Pancreas (tissue), 10 donors: ENCODE measurements around the gene ITGB5. TPM values are rescaled to one million over a fixed set of nuclear protein-coding genes. Genes with fewer than 3 reads are reported as not detected.

Experiments
- ATAC-seq, 4 donors: fragments of 200-7000 bp; cut with Tn5 transposase; one replicate each; pipeline versions ENCODE4 v1.8.0 to v1.9.1; 2020; ENCODE audit warnings: mild to moderate bottlenecking in 4 of 4, moderate library complexity in 4 of 4
- DNase-seq, 6 donors: peaks; one replicate each; pipeline ENCODE4 v3.0.0-alpha.2; 2020
- FAIRE-seq: peaks from 2 replicates; lab custom pipeline; 2012; peaks lifted over from hg19 to GRCh38; lab: Jason Lieb, UNC
- H3K27ac ChIP-seq, 4 donors: fragments of 200-600 bp; sonication (generic); 1 replicate in 3 of 4; 2 replicates in 1 of 4; pipeline versions ENCODE4 v1.5.0 to v1.8.0; 2020
- H3K27me3 ChIP-seq, 4 donors: fragments of 200-600 bp; one replicate each; pipeline ENCODE4 v1.8.0; 2021
- H3K36me3 ChIP-seq, 3 donors: fragments of 200-600 bp; sonication (generic) in 1 of 3; one replicate each; pipeline versions ENCODE4 v1.5.0 to v1.8.0; 2020 to 2021
- H3K4me1 ChIP-seq, 3 donors: fragments of 200-600 bp; one replicate each; pipeline ENCODE4 v1.8.0; 2021
- H3K4me3 ChIP-seq, 4 donors: fragments of 200-600 bp; sonication (generic) in 2 of 4; one replicate each; pipeline versions ENCODE4 v1.5.0 to v1.8.0; 2020 to 2021
- H3K9me3 ChIP-seq, 4 donors: fragments of 200-600 bp; one replicate each; pipeline ENCODE4 v1.8.0; 2021
- WGBS, 2 donors: extraction: QIAGEN DNeasy Blood & Tissue Kit; methylation state at CpG; one replicate each; pipeline ENCODE4 v1.1.7; 2013; 5-methylcytosine and 5-hydroxymethylcytosine counted together
- intact Hi-C, 3 donors: fragments of 100-400 bp; cut with DNase I; formaldehyde crosslinking; loops; one replicate each; pipeline versions ENCODE4 v1.11.1 to v1.14.2; 2022
- polyA plus RNA-seq, 2 donors: library from polyadenylated mRNA; stranded (reverse); fragments of 200-250 nt; gene quantifications; one replicate each; pipeline ENCODE4 v1.2.3, GENCODE V29; 2013
- total RNA-seq, 6 donors: library from RNA; stranded (reverse); fragmentation: NEBNext Ultra II Directional in 4 of 6; extraction: Animal tissue kit (Norgen Biotek cat#: 25700) in 4 of 6; gene quantifications; one replicate each; pipeline versions ENCODE4 v1.2.1 to v1.2.4, GENCODE V29; 2021 to 2023
- TF ChIP-seq, protein P1 (sequence below), 4 donors: fragments of 200-600 bp; sonication (generic) in 3 of 4; IDR thresholded peaks; one replicate each; pipeline versions ENCODE4 v1.5.0 to v1.8.0; 2021; ENCODE audit warnings: antibody characterized with exemption in 4 of 4
- donor health status: healthy with polysubstance abuse.
- donor health status: DM: no; HTN: no; CAD: no; lungs with moderate emphysema.
- donor health status: DM: no; HTN: no; CAD: no.
- donor health status: control.
- donor health status: control.
- donor health status: Bipolar disorder and iron deficiency.
- donor health status: DM: yes; HTN: yes; CAD: no.
- donor health status: DM: no; HTN: no; CAD: no.
- donor health status: DM: no; HTN: no; CAD: no.
- donor health status: DM: yes; HTN: yes; CAD: no.

Gene ITGB5
- total and polyA plus RNA-seq, 8 donors = 9.5 to 69.9 (median 24.5) TPM

DNA sequence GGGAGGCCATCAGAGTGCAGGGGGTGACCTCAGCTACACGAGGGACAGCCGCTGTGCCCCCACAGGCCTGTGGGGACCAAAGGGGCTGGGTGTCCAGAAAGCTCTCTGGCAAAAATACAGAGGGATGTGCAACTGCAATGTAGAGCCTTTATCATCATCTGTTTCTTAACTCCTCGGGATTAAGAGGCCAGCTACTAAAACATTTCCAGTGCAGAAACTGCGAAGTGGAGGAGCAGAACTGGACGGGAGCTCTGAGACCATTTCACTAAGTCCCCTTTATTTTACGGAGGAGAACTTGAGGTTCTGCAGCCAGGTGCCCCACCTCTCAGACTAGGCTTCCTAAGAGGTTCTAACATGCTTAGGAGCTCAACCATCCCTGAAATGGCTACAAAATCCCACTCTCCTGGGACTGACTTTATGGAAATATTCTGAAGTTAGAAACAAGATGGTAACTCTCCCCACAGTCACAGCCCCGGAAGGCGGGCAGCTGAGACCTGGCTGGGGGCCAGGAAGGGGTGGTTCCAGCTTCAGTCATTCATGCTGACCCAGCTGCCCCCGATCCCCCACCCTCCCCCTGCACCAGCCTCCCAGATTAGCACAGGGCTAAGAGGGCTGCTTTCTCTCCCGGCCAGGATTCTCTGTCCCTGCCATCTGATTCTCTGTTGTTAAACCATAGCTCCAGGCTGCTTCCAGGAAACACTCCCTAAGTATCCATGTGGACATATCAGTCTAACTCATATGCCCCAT, 116.7 kb downstream of the ITGB5 start:
- Histone ChIP-seq H3K27ac (no peak overlapping the region), H3K4me3 (no peak overlapping the region), H3K4me1 (no peaks in the 10 kb centered on the region), H3K27me3 (no peaks in the 10 kb centered on the region), H3K9me3 (no peaks in the 10 kb centered on the region), H3K36me3 (peaks cover 0 to 14% (median 3%) of the 10 kb centered on the region in 3 donors)
- FAIRE-seq = no peak
- ATAC-seq = no peak
- TF ChIP-seq, protein P1, sequence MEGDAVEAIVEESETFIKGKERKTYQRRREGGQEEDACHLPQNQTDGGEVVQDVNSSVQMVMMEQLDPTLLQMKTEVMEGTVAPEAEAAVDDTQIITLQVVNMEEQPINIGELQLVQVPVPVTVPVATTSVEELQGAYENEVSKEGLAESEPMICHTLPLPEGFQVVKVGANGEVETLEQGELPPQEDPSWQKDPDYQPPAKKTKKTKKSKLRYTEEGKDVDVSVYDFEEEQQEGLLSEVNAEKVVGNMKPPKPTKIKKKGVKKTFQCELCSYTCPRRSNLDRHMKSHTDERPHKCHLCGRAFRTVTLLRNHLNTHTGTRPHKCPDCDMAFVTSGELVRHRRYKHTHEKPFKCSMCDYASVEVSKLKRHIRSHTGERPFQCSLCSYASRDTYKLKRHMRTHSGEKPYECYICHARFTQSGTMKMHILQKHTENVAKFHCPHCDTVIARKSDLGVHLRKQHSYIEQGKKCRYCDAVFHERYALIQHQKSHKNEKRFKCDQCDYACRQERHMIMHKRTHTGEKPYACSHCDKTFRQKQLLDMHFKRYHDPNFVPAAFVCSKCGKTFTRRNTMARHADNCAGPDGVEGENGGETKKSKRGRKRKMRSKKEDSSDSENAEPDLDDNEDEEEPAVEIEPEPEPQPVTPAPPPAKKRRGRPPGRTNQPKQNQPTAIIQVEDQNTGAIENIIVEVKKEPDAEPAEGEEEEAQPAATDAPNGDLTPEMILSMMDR (IDR thresholded peaks at IDR 0.05) = no peak
- intact Hi-C loops = no loop called here
- no peak for DNase-seq
- WGBS, 2 donors = 84% methylated on average over 10 of the region's 10 CpGs

DNA sequence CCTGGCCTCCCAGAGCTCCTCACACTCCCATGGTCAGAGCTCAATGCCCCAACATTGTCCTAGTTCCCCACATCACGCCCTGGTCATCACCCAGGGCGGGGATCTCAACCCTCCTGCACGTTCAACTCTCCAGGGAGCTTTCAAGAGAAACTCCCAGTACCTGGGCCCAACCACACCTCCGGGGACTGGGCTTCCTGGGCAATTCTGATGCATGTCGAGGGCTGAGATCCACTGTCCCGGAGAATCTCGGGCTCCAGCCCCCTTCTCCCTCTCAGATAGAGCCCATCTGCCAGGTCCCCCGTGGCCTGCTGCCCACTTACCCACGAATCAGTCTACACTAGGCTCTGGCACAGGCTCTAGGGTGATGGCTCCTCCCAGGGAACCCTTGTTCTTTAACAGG, 117.7 kb downstream of the ITGB5 start:
- DNase-seq (no peak), FAIRE-seq (no peak), ATAC-seq (no peak)
- no peak overlapping the region for H3K27ac ChIP-seq
- H3K27me3 ChIP-seq = no peaks in the 10 kb centered on the region
- no peak overlapping the region for H3K4me3 ChIP-seq
- intact Hi-C loops = loop anchor here in 1 of 3 donors (5.0 kb wide), 1 partner anchor 133 kb away; no protein-coding TSS in a partner anchor
- 91 to 92% methylated on average over 9 of the region's 9 CpGs for WGBS, 2 donors
- H3K36me3 ChIP-seq = peaks cover 0 to 23% (median 3%) of the 10 kb centered on the region in 3 donors
- TF ChIP-seq, protein P1 (IDR thresholded peaks at IDR 0.05) = no peak
- no peaks in the 10 kb centered on the region for H3K4me1 ChIP-seq
- no peaks in the 10 kb centered on the region for H3K9me3 ChIP-seq

DNA sequence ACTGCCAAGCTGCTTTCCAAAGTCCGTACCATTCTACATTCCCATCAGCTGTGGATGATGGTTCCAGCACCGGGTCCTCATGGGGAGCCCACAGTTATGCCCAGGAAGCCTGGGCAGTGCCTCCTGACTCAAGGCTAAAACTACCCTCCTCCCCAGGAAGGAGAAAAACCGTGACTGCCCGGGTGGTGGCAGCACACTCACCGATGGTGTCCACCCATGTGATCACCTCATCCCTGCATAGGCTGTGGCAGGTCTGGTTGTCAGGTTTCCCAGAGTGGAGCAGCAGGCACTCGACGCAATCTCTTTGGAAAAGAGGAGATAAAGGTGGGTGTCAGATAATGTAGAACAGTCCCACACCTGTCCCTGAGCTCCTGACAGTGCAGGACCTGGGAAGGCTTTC, 118.4 kb downstream of the ITGB5 start:
- Histone ChIP-seq H3K27ac (no peak overlapping the region), H3K4me3 (no peak overlapping the region), H3K9me3 (no peaks in the 10 kb centered on the region), H3K36me3 (peaks cover 0 to 29% (median 3%) of the 10 kb centered on the region in 3 donors), H3K4me1 (no peaks in the 10 kb centered on the region), H3K27me3 (no peaks in the 10 kb centered on the region)
- TF ChIP-seq, protein P1 (IDR thresholded peaks at IDR 0.05) = peak in 1 of 4 donors; percentile 8
- FAIRE-seq = no peak
- peak; percentile 63 to 91 (median 76) for ATAC-seq
- 49 to 66% methylated on average over 7 of the region's 7 CpGs for WGBS, 2 donors
- DNase-seq = peak in 1 of 6 donors; percentile 67
- intact Hi-C loops = loop anchor here in 1 of 3 donors (5.0 kb wide), 1 partner anchor 133 kb away; no protein-coding TSS in a partner anchor

DNA sequence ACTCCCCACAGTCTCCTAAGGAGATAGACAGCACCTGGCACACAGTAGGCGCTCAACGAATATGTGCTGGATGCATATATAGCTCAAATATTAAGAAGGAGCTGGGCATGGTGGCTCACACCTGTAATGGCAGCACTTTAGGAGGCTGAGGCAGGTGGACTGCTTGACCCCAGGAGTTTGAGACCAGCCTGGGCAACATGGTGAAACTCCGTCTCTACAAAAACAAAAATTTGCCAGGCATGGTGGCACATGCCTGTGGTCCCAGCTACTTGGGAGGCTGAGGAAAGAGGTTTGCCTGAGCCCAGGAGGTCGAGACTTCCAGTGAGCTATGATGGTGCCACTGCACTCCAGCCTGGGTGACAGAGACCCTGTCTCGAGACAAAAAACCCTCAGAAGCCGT, 119.5 kb downstream of the ITGB5 start:
- intact Hi-C loops = loop anchor here in 1 of 3 donors (5.0 kb wide), 1 partner anchor 135 kb away; no protein-coding TSS in a partner anchor
- WGBS, 2 donors = 92 to 93% methylated on average over 6 of the region's 6 CpGs
- Histone ChIP-seq H3K4me3 (no peak overlapping the region), H3K27ac (no peak overlapping the region), H3K9me3 (no peaks in the 10 kb centered on the region), H3K4me1 (no peaks in the 10 kb centered on the region), H3K27me3 (no peaks in the 10 kb centered on the region), H3K36me3 (peaks cover 0 to 39% (median 3%) of the 10 kb centered on the region in 3 donors)
- ATAC-seq (no peak), DNase-seq (no peak), FAIRE-seq (no peak)
- TF ChIP-seq, protein P1 (IDR thresholded peaks at IDR 0.05) = no peak

DNA sequence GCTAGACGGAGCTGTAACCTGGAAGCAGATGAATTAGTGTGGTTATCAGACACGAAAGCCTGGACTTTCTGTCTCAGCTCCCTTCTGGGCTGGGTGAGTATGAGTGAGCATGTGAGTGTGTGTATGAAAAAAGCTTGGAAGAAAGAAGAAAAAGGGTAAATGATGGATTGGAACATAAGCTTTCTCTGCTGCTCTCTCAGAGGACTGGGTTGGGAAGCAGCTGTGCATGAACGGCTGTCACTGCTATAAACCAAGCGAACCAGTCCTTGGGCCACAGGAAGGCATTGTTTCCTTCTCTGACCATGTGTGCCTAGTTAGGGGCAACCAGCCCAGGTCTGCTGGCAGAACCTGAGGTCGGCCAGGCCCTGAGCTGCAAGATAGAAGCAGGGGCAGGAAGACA, 119.9 kb downstream of the ITGB5 start:
- Histone ChIP-seq H3K27me3 (no peaks in the 10 kb centered on the region), H3K27ac (no peak overlapping the region), H3K9me3 (no peaks in the 10 kb centered on the region), H3K4me3 (no peak overlapping the region), H3K4me1 (no peaks in the 10 kb centered on the region), H3K36me3 (peaks cover 0 to 38% (median 3%) of the 10 kb centered on the region in 3 donors)
- 79 to 92% methylated on average over 5 of the region's 5 CpGs for WGBS, 2 donors
- FAIRE-seq (no peak), ATAC-seq (no peak), DNase-seq (no peak)
- TF ChIP-seq, protein P1 (IDR thresholded peaks at IDR 0.05) = no peak
- intact Hi-C loops = loop anchor here in 1 of 3 donors (5.0 kb wide), 1 partner anchor 135 kb away; no protein-coding TSS in a partner anchor
